ENCODE data around the gene SHKBP1.
"Not testable (repeated sequence)": the region's sequence is repeated elsewhere in the genome, so short reads cannot be mapped to it uniquely, and the experiment has no call there.

SHKBP1 gene

GRCh38 chr19:40555978-40556689 is 20.5 kb upstream of the SHKBP1 start:
- no peak for DNase-seq

GRCh38 chr19:40556953-40557530 is 19.6 kb upstream of the SHKBP1 start:
- DNase-seq: no peak

- no peak for DNase-seq
These were observed 17.3 kb upstream of the SHKBP1 start for GRCh38 chr19:40559394-40559793.

GRCh38 chr19:40560092-40560507 is 16.6 kb upstream of the SHKBP1 start:
- no peak for DNase-seq

GRCh38 chr19:40561947-40562346 is 14.7 kb upstream of the SHKBP1 start:
- DNase-seq: no peak

GRCh38 chr19:40564535-40564934 is 12.1 kb upstream of the SHKBP1 start:
- not testable (repeated sequence) for DNase-seq

GRCh38 chr19:40565355-40565754 is 11.3 kb upstream of the SHKBP1 start:
- no peak for DNase-seq

GRCh38 chr19:40565910-40566495 is 10.7 kb upstream of the SHKBP1 start:
- DNase-seq: no peak

- DNase-seq: no peak
These were observed 9.5 kb upstream of the SHKBP1 start for GRCh38 chr19:40567040-40567749.

- DNase-seq: no peak
These were observed 8.8 kb upstream of the SHKBP1 start for GRCh38 chr19:40567750-40568494.

- DNase-seq: peak; percentile 96
These were observed 6.2 kb upstream of the SHKBP1 start for GRCh38 chr19:40570313-40571004.

- DNase-seq: no peak
These were observed 5.7 kb upstream of the SHKBP1 start for GRCh38 chr19:40571005-40571318.

GRCh38 chr19:40571831-40572495 is 4.7 kb upstream of the SHKBP1 start:
- DNase-seq: no peak

- DNase-seq: no peak
These were observed 1.3 kb upstream of the SHKBP1 start for GRCh38 chr19:40575326-40575725.

GRCh38 chr19:40576151-40576584 is 505 bp upstream of the SHKBP1 start:
- DNase-seq: peak; percentile 12

- no peak for DNase-seq
These were observed 1.8 kb downstream of the SHKBP1 start for GRCh38 chr19:40578442-40578908.

GRCh38 chr19:40580619-40581018 is 3.9 kb downstream of the SHKBP1 start:
- no peak for DNase-seq

- DNase-seq: no peak
These were observed 4.9 kb downstream of the SHKBP1 start for GRCh38 chr19:40581531-40581930.

- DNase-seq: no peak
These were observed 5.8 kb downstream of the SHKBP1 start for GRCh38 chr19:40582467-40582866.

- DNase-seq: no peak
These were observed 6.6 kb downstream of the SHKBP1 start for GRCh38 chr19:40583283-40583682.

- DNase-seq: no peak
These were observed 7.3 kb downstream of the SHKBP1 start for GRCh38 chr19:40584007-40584406.
